D721Med (cell line): ENCODE results near the gene LENG1.

Source experiments
- DNase-seq: peaks from one replicate; pipeline ENCODE4 v3.0.0; 2011; ENCODE audit warnings: low spot score; ENCODE audit not compliant: insufficient read length
- FAIRE-seq: peaks from 2 replicates; lab custom pipeline; 2011; peaks lifted over from hg19 to GRCh38; lab: Jason Lieb, UNC
- TF ChIP-seq, protein P1 (sequence below): IDR thresholded peaks from 2 replicates; pipeline ENCODE4 v1.5.1; 2012; ENCODE audit warnings: mild to moderate bottlenecking, control low read depth; ENCODE audit not compliant: insufficient read depth; ENCODE audit errors: missing control alignments

Gene LENG1

DNA sequence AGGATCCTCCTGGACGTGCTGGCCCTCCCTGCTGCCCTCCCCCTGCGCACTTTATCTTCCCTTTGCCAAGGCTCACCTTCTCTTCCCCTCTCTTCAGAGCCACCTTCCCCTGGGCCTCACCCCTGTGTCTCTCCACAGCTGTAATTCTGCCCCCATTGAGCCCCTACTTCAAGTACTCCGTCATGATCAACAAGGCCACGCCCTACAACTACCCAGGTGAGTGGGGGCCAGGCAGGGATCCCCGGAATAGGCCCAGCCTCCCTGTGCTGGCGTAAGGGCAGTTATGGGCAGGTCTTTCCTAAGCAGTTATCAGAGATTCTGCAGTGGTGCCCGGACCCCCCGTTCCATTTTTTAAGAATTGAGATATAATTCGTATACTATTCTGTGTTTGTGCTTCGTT, 53.7 kb downstream of the LENG1 start:
- TF ChIP-seq, protein P1, sequence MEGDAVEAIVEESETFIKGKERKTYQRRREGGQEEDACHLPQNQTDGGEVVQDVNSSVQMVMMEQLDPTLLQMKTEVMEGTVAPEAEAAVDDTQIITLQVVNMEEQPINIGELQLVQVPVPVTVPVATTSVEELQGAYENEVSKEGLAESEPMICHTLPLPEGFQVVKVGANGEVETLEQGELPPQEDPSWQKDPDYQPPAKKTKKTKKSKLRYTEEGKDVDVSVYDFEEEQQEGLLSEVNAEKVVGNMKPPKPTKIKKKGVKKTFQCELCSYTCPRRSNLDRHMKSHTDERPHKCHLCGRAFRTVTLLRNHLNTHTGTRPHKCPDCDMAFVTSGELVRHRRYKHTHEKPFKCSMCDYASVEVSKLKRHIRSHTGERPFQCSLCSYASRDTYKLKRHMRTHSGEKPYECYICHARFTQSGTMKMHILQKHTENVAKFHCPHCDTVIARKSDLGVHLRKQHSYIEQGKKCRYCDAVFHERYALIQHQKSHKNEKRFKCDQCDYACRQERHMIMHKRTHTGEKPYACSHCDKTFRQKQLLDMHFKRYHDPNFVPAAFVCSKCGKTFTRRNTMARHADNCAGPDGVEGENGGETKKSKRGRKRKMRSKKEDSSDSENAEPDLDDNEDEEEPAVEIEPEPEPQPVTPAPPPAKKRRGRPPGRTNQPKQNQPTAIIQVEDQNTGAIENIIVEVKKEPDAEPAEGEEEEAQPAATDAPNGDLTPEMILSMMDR, result no peak
- DNase-seq (peak; percentile 7), FAIRE-seq (no peak)
